A549 (cell line): ENCODE data around the gene CHCHD6. TPM values are rescaled to one million over a fixed set of nuclear protein-coding genes. Genes with fewer than 3 reads are reported as not detected.

Experiments
- ATAC-seq, 2 experiments: fragments of 200-7000 bp in 1 of 2; fragments of >200 bp in 1 of 2; cut with Nextera tagmentation in 1 of 2; cut with Tn5 transposase in 1 of 2; 3 replicates each; pipeline versions ENCODE4 v1.8.0 to v1.9.1; 2018 to 2020; ENCODE audit warnings: mild to moderate bottlenecking in 1 of 2, moderate library complexity in 1 of 2
- CTCF ChIA-PET: fragments of 300-600 bp; sonication (Branson Sonifier 250); formaldehyde crosslinking; extraction: SDS; loops from one replicate; lab custom pipeline; 2021; ENCODE audit warnings: antibody characterized with exemption, inconsistent platforms; lab: Yijun Ruan, JAX
- POLR2A ChIA-PET: fragments of 350-600 bp; formaldehyde crosslinking; extraction: SDS; loops from one replicate; lab custom pipeline; 2021; ENCODE audit warnings: antibody characterized with exemption, inconsistent platforms; lab: Yijun Ruan, JAX
- DNase-seq, 2 experiments: peaks; one replicate each; pipeline versions ENCODE4 v3.0.0 to v3.0.0-alpha.2; 2011 to 2016; ENCODE audit warnings: low read depth in 1 of 2, low spot score in 1 of 2
- FAIRE-seq: peaks from 2 replicates; lab custom pipeline; 2011; peaks lifted over from hg19 to GRCh38; lab: Jason Lieb, UNC
- H3K27ac ChIP-seq, 2 experiments: fragments of >200 bp; sonication (Bioruptor Twin); formaldehyde crosslinking; 3 replicates each; pipeline ENCODE4 v1.5.1; 2016 to 2017
- H3K4me1 ChIP-seq: fragments of >200 bp; sonication (Bioruptor Twin); formaldehyde crosslinking; 3 replicates; pipeline ENCODE4 v1.6.1; 2016
- H3K4me2 ChIP-seq: fragments of >200 bp; sonication (Bioruptor Twin); formaldehyde crosslinking; 3 replicates; pipeline ENCODE4 v1.6.1; 2016
- H3K4me3 ChIP-seq: fragments of >200 bp; sonication (Bioruptor Twin); formaldehyde crosslinking; 3 replicates; pipeline ENCODE4 v1.5.1; 2016
- H3K9me3 ChIP-seq: fragments of >200 bp; sonication (Bioruptor Twin); formaldehyde crosslinking; 3 replicates; pipeline ENCODE4 v1.6.1; 2016
- CTCF ChIP-seq: fragments of >200 bp; sonication (Bioruptor Twin); formaldehyde crosslinking; IDR thresholded peaks from 3 replicates; pipeline ENCODE4 v1.5.1; 2016
- EP300 ChIP-seq, 2 experiments: fragments of >200 bp; sonication (Bioruptor Twin); formaldehyde crosslinking; IDR thresholded peaks; 2 replicates in 1 of 2; 3 replicates in 1 of 2; pipeline ENCODE4 v1.6.1; 2016 to 2017
- HEYL ChIP-seq: fragments of 250-450 bp; sonication (Bioruptor Pico); IDR thresholded peaks from 2 replicates; pipeline ENCODE4 v1.8.0; 2021; ENCODE audit warnings: mild to moderate bottlenecking, moderate library complexity
- HMGXB4 ChIP-seq: fragments of 250-450 bp; sonication (Bioruptor Pico); IDR thresholded peaks from 2 replicates; pipeline ENCODE4 v1.5.0; 2021; ENCODE audit warnings: mild to moderate bottlenecking, moderate library complexity, borderline replicate concordance
- HOXB13 ChIP-seq: fragments of 250-450 bp; sonication (Bioruptor Pico); IDR thresholded peaks from 2 replicates; pipeline ENCODE4 v1.5.0; 2020; ENCODE audit warnings: low read depth, mild to moderate bottlenecking, moderate library complexity
- HOXB5 ChIP-seq: fragments of 250-450 bp; sonication (Bioruptor Pico); IDR thresholded peaks from 2 replicates; pipeline ENCODE4 v1.5.0; 2020; ENCODE audit warnings: mild to moderate bottlenecking, moderate library complexity
- JUNB ChIP-seq: fragments of >200 bp; sonication (Bioruptor Twin); formaldehyde crosslinking; IDR thresholded peaks from 2 replicates; pipeline ENCODE4 v1.6.1; 2016
- KDM1A ChIP-seq: fragments of 200-600 bp; sonication (generic); IDR thresholded peaks from 2 replicates; pipeline ENCODE4 v1.6.1; 2016; ENCODE audit warnings: low read depth, mild to moderate bottlenecking
- KDM5A ChIP-seq: fragments of 200-600 bp; sonication (generic); IDR thresholded peaks from 2 replicates; pipeline ENCODE4 v1.6.1; 2016; ENCODE audit warnings: antibody characterized with exemption, mild to moderate bottlenecking
- MAX ChIP-seq: IDR thresholded peaks from 2 replicates; pipeline ENCODE4 v1.6.1; 2012
- MYC ChIP-seq: IDR thresholded peaks from 2 replicates; pipeline ENCODE4 v1.6.1; 2012; ENCODE audit warnings: mild to moderate bottlenecking, inconsistent platforms, low read length, improper control_type of control experiment, borderline replicate concordance
- NFE2L2 ChIP-seq: fragments of 150-350 bp; conservative IDR thresholded peaks from 2 replicates; pipeline ENCODE4 v1.6.1; 2014; ENCODE audit warnings: low read length
- NPAS2 ChIP-seq: fragments of 250-450 bp; sonication (Bioruptor Pico); IDR thresholded peaks from 2 replicates; pipeline ENCODE4 v1.8.0; 2022; ENCODE audit warnings: mild to moderate bottlenecking, moderate library complexity, borderline replicate concordance
- PBX3 ChIP-seq: IDR thresholded peaks from 2 replicates; pipeline ENCODE4 v1.6.1; 2012
- RAD21 ChIP-seq, 2 experiments: fragments of >200 bp in 1 of 2; sonication (Bioruptor Twin) in 1 of 2; formaldehyde crosslinking in 1 of 2; IDR thresholded peaks in 1 of 2; conservative IDR thresholded peaks in 1 of 2; 2 replicates in 1 of 2; 3 replicates in 1 of 2; pipeline ENCODE4 v1.6.1; 2012 to 2018; ENCODE audit warnings: inconsistent platforms in 1 of 2
- REST ChIP-seq: fragments of 200-600 bp; sonication (generic); IDR thresholded peaks from 2 replicates; pipeline ENCODE4 v1.6.1; 2016; ENCODE audit warnings: antibody characterized with exemption, mild to moderate bottlenecking, moderate library complexity
- RFX5 ChIP-seq: fragments of 450-650 bp; IDR thresholded peaks from 2 replicates; pipeline ENCODE4 v1.7.1; 2014; ENCODE audit warnings: antibody characterized with exemption, mild to moderate bottlenecking, moderate library complexity
- RNF2 ChIP-seq: fragments of 200-600 bp; sonication (generic); IDR thresholded peaks from 2 replicates; pipeline ENCODE4 v1.6.1; 2016; ENCODE audit warnings: low read depth, mild to moderate bottlenecking, antibody characterized with exemption, moderate library complexity, borderline replicate concordance
- TP53 ChIP-seq: fragments of 250-450 bp; sonication (Bioruptor Pico); IDR thresholded peaks from 2 replicates; pipeline ENCODE4 v1.5.0; 2021; ENCODE audit warnings: mild to moderate bottlenecking, moderate library complexity
- ZC3H11A ChIP-seq: fragments of 450-650 bp; IDR thresholded peaks from 2 replicates; pipeline ENCODE4 v1.6.1; 2014; ENCODE audit warnings: antibody characterized with exemption, mild to moderate bottlenecking
- WGBS: methylation state at CpG from one replicate; pipeline ENCODE4 v1.1.6; 2017; ENCODE audit errors: missing lambda C conversion rate; 5-methylcytosine and 5-hydroxymethylcytosine counted together
- polyA plus RNA-seq, 4 experiments: library from polyadenylated mRNA; depleted of rRNA in 3 of 4; stranded (reverse); fragments of >200 nt; fragmentation: RNase III in 1 of 4; extraction: RNeasy Plus Mini Kit Qiagen cat#74134 plus additional on column Dnase treatment in 1 of 4; gene quantifications; 2 replicates in 3 of 4; 3 replicates in 1 of 4; pipeline ENCODE4 v1.2.3, GENCODE V29; 2011 to 2017

Gene CHCHD6
- polyA plus RNA-seq, 2 of the 4 experiments (the other 2 are of a cell fraction): 15.0 to 18.1 TPM

GRCh38 chr3:126891791-126892190 lies 187.8 kb downstream of the CHCHD6 start (continued):
- TF ChIP-seq HMGXB4 (CRISPR knock-in tag): no peak
- TF ChIP-seq TP53: no peak
- TF ChIP-seq NPAS2 (CRISPR knock-in tag): no peak
- TF ChIP-seq RFX5: no peak
- TF ChIP-seq EP300 (IDR thresholded peaks at IDR 0.05): no peak

GRCh38 chr3:126893651-126894050 lies 189.6 kb downstream of the CHCHD6 start:
- CTCF ChIA-PET: interaction anchor here (0.8 to 3.6 kb wide), 3 partner anchors 18 to 141 kb away, joined by 3 to 12 read pairs (median 3); no protein-coding TSS in a partner anchor
- ATAC-seq (no peak), DNase-seq (no peak), FAIRE-seq (no peak)
- Histone ChIP-seq H3K4me1 (peaks cover 29% of the 10 kb centered on the region), H3K9me3 (no peaks in the 10 kb centered on the region), H3K27ac (no peak overlapping the region), H3K4me2 (no peak overlapping the region)
- 100% methylated on average over 1 of the region's 2 CpGs for WGBS
- POLR2A ChIA-PET: no interaction called here
- TF ChIP-seq ZC3H11A (no peak), HOXB5 (no peak), HOXB13 (CRISPR knock-in tag) (no peak)
- TF ChIP-seq, all 56 proteins: peak for 0
- H3K4me3 ChIP-seq: no peak overlapping the region

- Histone ChIP-seq H3K4me2 (no peak overlapping the region), H3K27ac (no peak overlapping the region), H3K9me3 (no peaks in the 10 kb centered on the region), H3K4me3 (no peak overlapping the region), H3K4me1 (peaks cover 29% of the 10 kb centered on the region)
- CTCF ChIA-PET: interaction anchor here (1.0 to 3.6 kb wide), 2 partner anchors 128 to 142 kb away, joined by 3 to 12 read pairs; no protein-coding TSS in a partner anchor
- POLR2A ChIA-PET: no interaction called here
- no peak for DNase-seq
- TF ChIP-seq MAX (no peak), REST (no peak), HEYL (CRISPR knock-in tag) (no peak), HOXB5 (no peak), RFX5 (no peak), CTCF (no peak), RNF2 (no peak), KDM5A (no peak), PBX3 (no peak), NFE2L2 (no peak), RAD21 (conservative IDR thresholded peaks at IDR 0.05 in 1 of 2, IDR thresholded peaks at IDR 0.05 in 1 of 2) (no peak), KDM1A (no peak), JUNB (no peak), HMGXB4 (CRISPR knock-in tag) (no peak), MYC (no peak)
- no peak for FAIRE-seq
- no peak for ATAC-seq
- 87% methylated on average over 4 of the region's 4 CpGs for WGBS
Observed at GRCh38 chr3:126894475-126894874, 190.4 kb downstream of the CHCHD6 start.
